Left ventricle myocardium inferior (tissue), 1 donor: ENCODE measurements around the gene IFT25. TPM values are rescaled to one million over a fixed set of nuclear protein-coding genes. Genes with fewer than 3 reads are reported as not detected.
A peak's percentile ranks its signal among the peaks of the same experiment; 100 is the strongest.
"Not testable (repeated sequence)": the region's sequence is repeated elsewhere in the genome, so short reads cannot be mapped to it uniquely, and the experiment has no call there.

ENCODE experiments used
- DNase-seq: peaks from one replicate; pipeline ENCODE4 v3.0.0-alpha.2; 2020
- H3K27ac ChIP-seq: fragments of 200-600 bp; replicated peaks from 2 replicates; pipeline ENCODE4 v1.8.0; 2021
- H3K27me3 ChIP-seq: fragments of 200-600 bp; 2 replicates; pipeline ENCODE4 v1.8.0; 2021; ENCODE audit warnings: low read depth
- H3K36me3 ChIP-seq: fragments of 200-600 bp; 2 replicates; pipeline ENCODE4 v1.8.0; 2021
- H3K4me1 ChIP-seq: fragments of 200-600 bp; 2 replicates; pipeline ENCODE4 v1.8.0; 2021
- H3K4me3 ChIP-seq: fragments of 200-600 bp; 2 replicates; pipeline ENCODE4 v1.8.0; 2021; ENCODE audit warnings: mild to moderate bottlenecking, moderate library complexity
- H3K9me3 ChIP-seq: fragments of 200-600 bp; replicated peaks from 2 replicates; pipeline ENCODE4 v1.8.0; 2021
- CTCF ChIP-seq: fragments of 200-600 bp; IDR thresholded peaks from 2 replicates; pipeline ENCODE4 v1.8.0; 2021; ENCODE audit warnings: antibody characterized with exemption, mild to moderate bottlenecking, borderline replicate concordance
- intact Hi-C: fragments of 100-400 bp; cut with micrococcal nuclease; formaldehyde crosslinking; loops from one replicate; pipeline ENCODE4 v1.11.0; 2022
- total RNA-seq: library from RNA; stranded (reverse); fragmentation: NEBNext Ultra II Directional; extraction: Animal tissue kit (Norgen Biotek cat#: 25700); gene quantifications from one replicate; pipeline ENCODE4 v1.2.1, GENCODE V29; 2021
- donor health status: DM: no; HTN: yes; CAD: no; lungs with severe emphysema.

The IFT25 gene
- total RNA-seq, 1 donor from 2014 or later: 13.2 TPM

- H3K36me3 ChIP-seq: peaks cover 8% of the 10 kb centered on the region
- H3K27ac ChIP-seq: no peak overlapping the region
- peaks cover 19% of the 10 kb centered on the region for H3K4me1 ChIP-seq
- DNase-seq: no peak
- intact Hi-C loops: no loop called here
- H3K27me3 ChIP-seq: peaks cover 3% of the 10 kb centered on the region
- no peaks in the 10 kb centered on the region for H3K9me3 ChIP-seq
- TF ChIP-seq CTCF: no peak
- no peak overlapping the region for H3K4me3 ChIP-seq
Measured at GRCh38 chr1:53891678-53892077, 53.8 kb downstream of the IFT25 start.

- Histone ChIP-seq H3K27ac (no peak overlapping the region), H3K27me3 (peaks cover 3% of the 10 kb centered on the region), H3K36me3 (peaks cover 15% of the 10 kb centered on the region), H3K9me3 (no peaks in the 10 kb centered on the region), H3K4me1 (peaks cover 19% of the 10 kb centered on the region), H3K4me3 (no peak overlapping the region)
- intact Hi-C loops: no loop called here
- no peak for DNase-seq
- no peak for TF ChIP-seq CTCF
Measured at GRCh38 chr1:53891018-53891417, 54.5 kb downstream of the IFT25 start.

GRCh38 chr1:53890522-53890941 lies 55.0 kb downstream of the IFT25 start:
- TF ChIP-seq CTCF: no peak
- intact Hi-C loops: no loop called here
- peak overlapping the region; percentile 83 for H3K27ac ChIP-seq

GRCh38 chr1:53889304-53890298 lies 55.9 kb downstream of the IFT25 start, which contains the start of gene YIPF1:
Gene YIPF1, minus strand, starts transcription at chr1:53889797. Its CDS starts 860 bp downstream, at chr1:53888937.
- peaks cover 21% of the 10 kb centered on the region for H3K36me3 ChIP-seq
- H3K27me3 ChIP-seq: no peaks in the 10 kb centered on the region
- H3K4me3 ChIP-seq: peak within 1 kb of the TSS; percentile 96
- intact Hi-C loops: no loop called here
- TF ChIP-seq CTCF: no peak
- peak; percentile 91 for DNase-seq
- H3K4me1 ChIP-seq: peaks cover 19% of the 10 kb centered on the region
- H3K9me3 ChIP-seq: no peaks in the 10 kb centered on the region
- H3K27ac ChIP-seq: peak within 1 kb of the TSS; percentile 83

More at GRCh38 chr1:53890522-53890941, 55.0 kb downstream of the IFT25 start:
- Histone ChIP-seq H3K27me3 (no peaks in the 10 kb centered on the region), H3K4me3 (peak overlapping the region; percentile 96), H3K9me3 (no peaks in the 10 kb centered on the region), H3K4me1 (peaks cover 19% of the 10 kb centered on the region), H3K36me3 (peaks cover 20% of the 10 kb centered on the region)
- no peak for DNase-seq

- H3K36me3 ChIP-seq: peaks cover 21% of the 10 kb centered on the region
- peak overlapping the region; percentile 83 for H3K27ac ChIP-seq
- H3K4me1 ChIP-seq: peaks cover 19% of the 10 kb centered on the region
- TF ChIP-seq CTCF: no peak
- DNase-seq: no peak
- peak overlapping the region; percentile 96 for H3K4me3 ChIP-seq
- intact Hi-C loops: no loop called here
- no peaks in the 10 kb centered on the region for H3K9me3 ChIP-seq
- no peaks in the 10 kb centered on the region for H3K27me3 ChIP-seq
Measured at GRCh38 chr1:53888681-53889080, 56.8 kb downstream of the IFT25 start.

GRCh38 chr1:53883600-53883999 lies 61.9 kb downstream of the IFT25 start:
- H3K9me3 ChIP-seq, H3K4me3 ChIP-seq, DNase-seq, intact Hi-C loops, H3K27ac ChIP-seq, H3K27me3 ChIP-seq, H3K4me1 ChIP-seq: not testable (repeated sequence)
- H3K36me3 ChIP-seq: peaks cover 58% of the 10 kb centered on the region

- H3K9me3 ChIP-seq, H3K4me1 ChIP-seq, H3K27ac ChIP-seq, H3K27me3 ChIP-seq, H3K4me3 ChIP-seq, DNase-seq, intact Hi-C loops: not testable (repeated sequence)
- H3K36me3 ChIP-seq: peaks cover 68% of the 10 kb centered on the region
Measured at GRCh38 chr1:53881853-53882252, 63.6 kb downstream of the IFT25 start.
